GM18951 (cell line): ENCODE results near the gene TM4SF20.

Source experiments
- POLR2A ChIP-seq: IDR thresholded peaks from 4 replicates; pipeline ENCODE4 v1.6.1; 2011; ENCODE audit warnings: mild to moderate bottlenecking; ENCODE audit not compliant: insufficient read length, insufficient read depth; ENCODE audit errors: extremely low read depth
- in situ Hi-C: fragments of 300-500 bp; cut with MboI; formaldehyde crosslinking; loops from one replicate; pipeline ENCODE4 v1.12.0; 2022; ENCODE audit warnings: low sequenced_read_pairs, mixed read lengths, inconsistent platforms; ENCODE audit not compliant: unreplicated experiment

Gene TM4SF20

DNA sequence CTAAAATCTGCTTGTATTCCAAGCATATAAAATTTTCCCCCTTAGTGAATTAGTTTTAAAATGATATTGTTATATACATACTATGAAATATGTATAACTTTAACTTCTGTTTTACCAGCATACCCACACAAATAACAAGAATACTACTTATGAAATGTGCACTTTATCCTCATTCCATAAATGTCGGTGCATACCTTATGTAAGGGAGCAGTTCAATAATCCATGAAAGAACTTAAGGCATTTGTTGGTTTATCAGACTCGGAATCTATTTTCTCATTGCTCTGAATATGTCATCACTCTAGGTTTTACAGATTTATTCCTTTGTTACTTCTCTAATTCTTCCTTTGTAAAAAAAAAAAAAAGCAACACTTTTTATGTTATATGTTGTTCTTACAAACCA lies 66.5 kb downstream of the TM4SF20 start:
- in situ Hi-C loops: no loop called here

More for the DNA sequence above, 66.5 kb downstream of the TM4SF20 start:
- no peak for TF ChIP-seq POLR2A
